HG03432 (cell line): ENCODE data around the gene RAB11B.
"Not testable (repeated sequence)": the region's sequence is repeated elsewhere in the genome, so short reads cannot be mapped to it uniquely, and the experiment has no call there.

Source experiments
- ATAC-seq: cut with Tn5 transposase; IDR thresholded peaks from one replicate; pipeline ENCODE4 v1.9.1; 2021; ENCODE audit warnings: mild to moderate bottlenecking, moderate library complexity; ENCODE audit not compliant: unreplicated experiment

RAB11B gene

DNA sequence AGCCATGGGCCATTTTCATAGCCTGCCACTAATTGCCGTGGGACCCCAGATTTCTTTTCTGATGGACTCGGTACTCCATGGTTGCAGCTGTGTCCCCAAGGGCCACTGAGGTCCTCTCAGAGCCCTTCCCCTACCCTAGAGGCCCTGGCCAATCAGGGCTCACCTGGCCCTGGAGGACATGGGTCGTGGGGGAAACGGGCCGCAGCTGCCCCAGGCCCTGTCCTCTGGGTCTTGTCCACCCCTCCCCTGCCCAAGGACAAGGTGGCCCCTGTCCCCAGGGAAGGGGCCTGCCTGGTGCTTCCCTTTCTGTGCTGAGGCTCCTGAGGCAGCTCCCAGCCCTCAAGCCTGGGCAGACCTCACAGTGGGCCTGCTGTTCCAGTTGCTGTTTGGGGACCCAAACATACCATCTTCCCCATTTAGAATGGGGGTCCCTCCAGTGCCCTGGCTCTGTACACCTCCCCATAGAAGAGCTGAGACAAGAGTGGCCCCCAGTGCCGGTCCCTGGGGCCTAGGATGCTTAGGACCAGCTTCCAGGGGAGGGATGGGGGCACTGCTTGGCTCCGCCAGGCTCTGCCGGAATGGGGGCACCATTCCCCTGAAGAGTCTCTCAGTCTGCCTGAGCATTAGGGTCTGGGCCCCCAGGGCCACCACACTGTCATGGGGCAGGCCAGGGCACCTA, 3.2 kb downstream of the RAB11B start:
- no peak for ATAC-seq

GRCh38 chr19:8393871-8394250, 3.7 kb downstream of the RAB11B start:
- ATAC-seq = no peak

- no peak for ATAC-seq
Measured at GRCh38 chr19:8395621-8396082, 5.5 kb downstream of the RAB11B start.

- ATAC-seq = no peak
Measured at GRCh38 chr19:8396185-8396562, 6.0 kb downstream of the RAB11B start.

- ATAC-seq = no peak
Measured at GRCh38 chr19:8396563-8397203, 6.5 kb downstream of the RAB11B start.

- ATAC-seq = no peak
Measured at GRCh38 chr19:8397271-8397670, 7.1 kb downstream of the RAB11B start.

DNA sequence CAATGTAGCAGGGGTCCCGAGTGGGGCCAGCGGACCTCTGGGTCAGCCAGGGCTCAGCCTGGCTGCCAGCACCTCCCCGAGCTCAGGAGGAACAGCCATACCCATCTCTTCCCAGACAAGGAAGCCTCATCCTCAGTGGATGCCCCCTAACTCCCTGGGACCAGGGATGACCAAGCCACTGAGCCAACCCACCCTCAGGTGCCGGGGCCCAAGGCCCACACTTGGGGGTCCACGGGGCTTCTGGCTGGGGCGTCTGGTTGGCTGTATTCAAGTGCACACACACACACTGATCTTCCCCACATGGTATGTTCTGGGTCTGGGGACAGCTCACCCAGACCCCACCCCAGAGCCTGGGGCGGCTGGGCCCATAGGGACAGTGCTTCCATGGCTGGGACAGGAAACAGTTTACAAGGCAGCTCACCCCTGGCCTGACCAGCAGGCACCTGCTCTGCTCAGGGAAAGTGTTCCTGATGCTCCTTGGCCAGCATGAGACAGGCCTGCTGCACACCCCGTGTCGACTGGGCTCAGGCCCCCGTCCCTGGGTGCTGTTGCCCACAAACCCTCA, 7.7 kb downstream of the RAB11B start:
- no peak for ATAC-seq

- no peak for ATAC-seq
Measured at GRCh38 chr19:8398311-8398771, 8.2 kb downstream of the RAB11B start.

DNA sequence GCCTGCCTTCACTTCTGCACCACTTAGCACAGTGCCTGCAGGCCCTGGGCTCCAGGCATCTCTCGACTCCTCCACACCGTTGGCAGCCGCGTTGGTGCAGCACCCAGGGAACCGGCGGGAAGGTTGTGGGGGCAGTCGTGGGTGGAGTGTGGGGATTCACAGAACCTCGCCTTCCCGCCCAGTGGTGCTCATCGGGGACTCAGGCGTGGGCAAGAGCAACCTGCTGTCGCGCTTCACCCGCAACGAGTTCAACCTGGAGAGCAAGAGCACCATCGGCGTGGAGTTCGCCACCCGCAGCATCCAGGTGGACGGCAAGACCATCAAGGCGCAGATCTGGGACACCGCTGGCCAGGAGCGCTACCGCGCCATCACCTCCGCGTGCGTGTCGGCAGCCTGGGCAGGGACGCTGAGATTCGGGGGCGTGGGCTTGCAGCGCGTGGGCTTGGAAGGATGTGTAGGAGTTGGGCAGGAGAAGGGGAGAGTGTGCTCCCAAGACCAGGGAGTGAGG, 9.6 kb downstream of the RAB11B start:
- no peak for ATAC-seq

DNA sequence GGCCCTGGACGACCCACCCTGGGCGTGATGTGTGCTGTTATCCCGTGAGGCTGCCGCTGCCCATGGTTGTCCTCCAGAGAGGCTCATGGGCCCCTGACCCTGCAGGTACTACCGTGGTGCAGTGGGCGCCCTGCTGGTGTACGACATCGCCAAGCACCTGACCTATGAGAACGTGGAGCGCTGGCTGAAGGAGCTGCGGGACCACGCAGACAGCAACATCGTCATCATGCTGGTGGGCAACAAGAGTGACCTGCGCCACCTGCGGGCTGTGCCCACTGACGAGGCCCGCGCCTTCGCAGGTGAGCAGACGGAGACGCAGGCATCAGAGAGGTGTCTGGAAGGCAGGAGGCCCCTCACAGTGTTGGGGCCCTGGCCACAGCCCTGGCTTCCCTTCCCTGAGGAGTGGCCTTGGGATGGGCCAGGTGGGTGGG, 11.8 kb downstream of the RAB11B start:
- no peak for ATAC-seq

DNA sequence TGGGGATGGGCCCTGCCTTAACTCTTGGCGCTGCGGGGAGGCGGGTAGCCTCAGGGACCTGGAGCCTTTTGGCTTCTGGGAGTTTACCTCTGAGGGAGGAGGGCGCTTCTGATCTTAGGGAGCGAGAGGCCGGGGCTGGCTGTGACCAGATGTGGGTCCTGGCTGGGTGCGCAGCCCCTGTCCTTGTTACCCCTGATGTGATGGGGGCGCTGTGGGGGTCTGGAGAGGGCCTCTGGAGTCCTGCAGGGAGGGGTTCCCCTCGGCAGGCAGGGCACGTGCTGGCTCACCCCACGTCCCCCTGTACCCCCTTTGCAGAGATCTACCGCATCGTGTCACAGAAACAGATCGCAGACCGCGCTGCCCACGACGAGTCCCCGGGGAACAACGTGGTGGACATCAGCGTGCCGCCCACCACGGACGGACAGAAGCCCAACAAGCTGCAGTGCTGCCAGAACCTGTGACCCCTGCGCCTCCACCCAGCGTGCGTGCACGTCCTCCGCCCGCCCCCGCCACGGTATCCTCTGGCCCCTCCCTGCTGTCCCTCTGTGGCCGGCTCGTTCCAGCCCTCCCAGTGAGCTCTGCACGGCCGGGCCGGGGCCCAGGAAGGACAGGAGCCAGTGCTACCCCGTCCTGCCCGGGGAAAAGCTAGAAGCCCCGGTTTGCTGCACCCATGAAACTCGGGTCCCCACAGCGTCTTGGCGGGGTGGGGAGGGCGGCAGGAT, 13.1 kb downstream of the RAB11B start:
- ATAC-seq = no peak

DNA sequence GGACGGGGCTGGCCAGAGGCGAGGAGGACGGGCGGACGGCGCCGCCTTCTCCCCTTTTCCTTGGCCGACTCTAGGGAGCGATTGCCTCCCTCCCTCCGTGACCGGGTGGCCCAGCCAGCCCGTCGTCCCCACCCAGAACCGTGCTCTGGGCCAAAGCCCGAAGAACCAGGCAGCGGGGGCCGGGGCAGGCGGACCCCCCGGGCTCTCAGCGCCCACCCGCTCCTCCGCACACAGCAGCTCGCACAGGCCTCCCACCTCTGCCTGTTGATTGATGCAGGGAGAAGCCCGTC, 13.6 kb downstream of the RAB11B start:
- no peak for ATAC-seq

DNA sequence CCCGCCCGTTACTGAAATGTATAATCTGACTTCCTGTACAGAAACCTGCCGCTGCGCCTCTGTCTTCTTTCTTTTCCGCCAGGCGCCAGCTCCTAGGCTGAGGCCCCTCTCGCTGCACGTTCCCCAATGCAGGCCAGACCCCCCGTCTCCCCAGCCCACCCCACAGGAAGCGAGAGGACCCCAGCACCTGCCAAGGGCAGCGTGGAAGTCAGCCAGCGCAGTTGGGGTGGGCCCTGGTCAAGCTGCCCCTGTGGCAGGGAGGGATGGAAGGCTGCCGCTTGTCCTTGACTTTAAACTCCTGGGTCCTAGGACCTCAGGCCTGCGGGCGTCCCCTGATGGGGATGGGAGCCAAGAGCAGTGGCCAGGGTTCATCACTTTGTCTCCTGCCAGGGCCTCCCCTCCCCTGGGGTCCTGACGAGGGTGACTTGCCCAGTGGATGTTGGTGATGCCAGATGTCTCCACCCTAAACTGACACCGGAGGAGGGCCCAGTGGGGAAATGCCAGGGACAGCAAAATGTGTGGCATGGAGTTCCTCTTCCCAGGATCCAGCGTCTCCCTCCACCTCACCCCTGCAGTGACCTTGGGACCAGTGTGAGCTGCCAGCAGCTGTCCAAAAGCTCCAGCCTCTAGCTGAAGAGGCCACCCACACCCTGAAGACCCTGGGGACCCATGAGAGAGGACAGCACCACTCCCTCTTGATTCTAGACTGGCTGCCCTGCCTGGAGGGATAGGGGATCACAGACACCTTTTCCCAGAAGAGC, 14.4 kb downstream of the RAB11B start:
- no peak for ATAC-seq

- not testable (repeated sequence) for ATAC-seq
Measured at GRCh38 chr19:8410718-8411117, 20.6 kb downstream of the RAB11B start.

GRCh38 chr19:8412783-8413628, 22.8 kb downstream of the RAB11B start, which contains the start of gene MARCHF2:
Gene MARCHF2 (plus strand): TSS chr19:8413305. CDS start chr19:8421841, 8,536 bp downstream.
- peak; percentile 99 for ATAC-seq

DNA sequence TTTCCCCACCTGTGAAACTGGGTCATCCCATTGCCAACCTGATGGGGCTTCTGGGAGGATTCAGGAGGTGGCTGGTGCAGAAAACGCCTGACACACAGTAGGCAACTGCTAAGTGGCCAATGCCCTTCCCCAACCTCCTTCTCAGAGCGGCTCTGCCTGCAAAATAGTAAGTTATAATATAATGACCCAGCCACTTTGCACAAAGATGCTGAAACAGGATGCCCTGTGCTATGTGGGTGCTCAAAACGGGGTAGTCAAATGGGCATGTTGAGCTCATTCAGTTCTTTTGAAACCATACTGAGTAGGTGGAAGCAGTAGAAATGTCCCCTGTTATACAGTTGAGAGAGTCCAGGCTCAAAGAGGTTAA, 23.5 kb downstream of the RAB11B start:
- ATAC-seq = no peak

- no peak for ATAC-seq
Measured at GRCh38 chr19:8416796-8417195, 26.6 kb downstream of the RAB11B start.

DNA sequence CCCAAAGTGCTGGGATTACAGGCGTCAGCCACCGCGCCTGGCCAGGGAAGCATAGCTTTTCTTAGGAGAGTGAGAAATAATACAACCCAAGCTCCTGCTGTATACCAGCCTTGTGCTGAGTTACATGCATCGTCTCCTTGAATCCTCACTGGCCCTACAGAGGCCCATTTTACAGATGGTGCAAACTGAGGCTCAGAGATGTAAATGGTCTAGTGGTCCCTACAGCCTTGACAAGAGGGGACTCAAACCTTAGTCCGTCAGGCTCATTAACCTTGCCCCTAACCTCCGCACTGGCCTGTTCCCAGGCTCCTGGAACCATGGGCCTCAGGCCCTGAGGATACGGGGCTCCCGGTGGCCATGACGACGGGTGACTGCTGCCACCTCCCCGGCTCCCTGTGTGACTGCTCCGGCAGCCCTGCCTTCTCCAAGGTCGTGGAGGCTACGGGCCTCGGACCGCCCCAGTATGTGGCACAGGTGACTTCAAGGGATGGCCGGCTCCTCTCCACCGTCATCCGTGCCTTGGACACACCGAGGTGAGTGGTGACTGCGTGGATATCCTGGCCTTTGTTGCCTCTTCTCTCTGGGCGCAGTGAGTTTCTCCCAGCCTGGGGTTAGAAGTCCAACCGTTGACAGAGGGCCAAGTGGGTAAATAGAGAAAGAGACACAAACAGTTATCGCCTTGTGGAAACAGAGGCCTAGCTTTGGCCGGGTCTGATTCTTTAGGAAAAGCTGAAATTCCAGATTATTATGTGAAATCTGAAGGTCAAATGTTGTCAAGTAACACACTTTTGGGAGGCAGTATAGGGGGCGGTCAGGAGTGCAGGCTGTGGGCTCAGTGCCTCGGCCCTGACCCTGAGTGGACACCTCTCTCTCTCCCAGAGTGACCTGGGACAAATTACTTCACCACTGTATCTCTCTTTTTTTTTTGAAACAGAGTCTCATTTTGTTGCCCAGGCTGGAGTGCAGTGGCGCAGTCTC, 31.6 kb downstream of the RAB11B start:
- no peak for ATAC-seq

- ATAC-seq = no peak
Measured at GRCh38 chr19:8423817-8424223, 33.7 kb downstream of the RAB11B start.
